Measurements from ENCODE around the gene TMEM119.

The TMEM119 gene

DNA sequence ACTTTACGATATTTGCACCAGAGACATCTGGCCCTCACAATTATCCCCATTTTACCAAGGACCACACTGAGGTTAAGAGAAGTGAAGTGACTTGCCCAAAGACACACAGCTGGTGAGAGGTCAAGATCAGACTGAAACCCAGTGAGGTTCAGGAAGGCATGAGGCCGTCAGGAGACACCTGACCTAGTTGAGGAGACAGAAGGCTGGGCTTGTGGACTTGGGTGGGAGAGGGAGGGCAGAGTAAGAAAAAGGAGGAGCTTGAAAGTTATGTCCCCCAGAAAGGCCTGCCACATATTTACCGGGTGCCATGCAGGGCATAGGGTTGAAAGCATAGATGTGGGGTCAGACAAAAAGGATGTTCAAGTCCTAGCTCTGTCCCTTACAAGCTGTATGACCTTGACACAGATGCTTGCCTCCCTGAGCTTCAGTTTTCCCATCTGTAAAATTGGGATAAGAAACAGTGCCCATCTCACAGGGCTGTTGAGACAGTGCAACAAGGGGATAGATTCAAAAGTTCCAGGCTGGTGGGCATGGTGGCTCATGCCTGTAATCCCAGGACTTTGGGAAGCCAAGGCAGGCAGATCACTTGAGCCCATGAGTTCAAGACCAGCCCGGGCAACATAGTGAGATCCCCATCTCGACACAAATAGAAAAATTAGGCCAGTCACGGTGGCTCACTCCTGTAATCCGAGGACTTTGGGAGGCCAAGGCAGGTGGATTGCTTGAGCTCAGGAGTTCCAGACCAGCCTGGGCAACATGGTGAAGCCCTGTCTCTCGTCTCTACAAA lies 29.4 kb upstream of the TMEM119 start:
- TF ChIP-seq, protein P1, sequence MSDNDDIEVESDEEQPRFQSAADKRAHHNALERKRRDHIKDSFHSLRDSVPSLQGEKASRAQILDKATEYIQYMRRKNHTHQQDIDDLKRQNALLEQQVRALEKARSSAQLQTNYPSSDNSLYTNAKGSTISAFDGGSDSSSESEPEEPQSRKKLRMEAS (IDR thresholded peaks at IDR 0.05; ENCODE audit: low read depth, low read length) = no peak
- TF ChIP-seq, protein P2, sequence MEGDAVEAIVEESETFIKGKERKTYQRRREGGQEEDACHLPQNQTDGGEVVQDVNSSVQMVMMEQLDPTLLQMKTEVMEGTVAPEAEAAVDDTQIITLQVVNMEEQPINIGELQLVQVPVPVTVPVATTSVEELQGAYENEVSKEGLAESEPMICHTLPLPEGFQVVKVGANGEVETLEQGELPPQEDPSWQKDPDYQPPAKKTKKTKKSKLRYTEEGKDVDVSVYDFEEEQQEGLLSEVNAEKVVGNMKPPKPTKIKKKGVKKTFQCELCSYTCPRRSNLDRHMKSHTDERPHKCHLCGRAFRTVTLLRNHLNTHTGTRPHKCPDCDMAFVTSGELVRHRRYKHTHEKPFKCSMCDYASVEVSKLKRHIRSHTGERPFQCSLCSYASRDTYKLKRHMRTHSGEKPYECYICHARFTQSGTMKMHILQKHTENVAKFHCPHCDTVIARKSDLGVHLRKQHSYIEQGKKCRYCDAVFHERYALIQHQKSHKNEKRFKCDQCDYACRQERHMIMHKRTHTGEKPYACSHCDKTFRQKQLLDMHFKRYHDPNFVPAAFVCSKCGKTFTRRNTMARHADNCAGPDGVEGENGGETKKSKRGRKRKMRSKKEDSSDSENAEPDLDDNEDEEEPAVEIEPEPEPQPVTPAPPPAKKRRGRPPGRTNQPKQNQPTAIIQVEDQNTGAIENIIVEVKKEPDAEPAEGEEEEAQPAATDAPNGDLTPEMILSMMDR (IDR thresholded peaks at IDR 0.05; ENCODE audit: low read depth, low read length) = no peak
- TF ChIP-seq POLR2A (IDR thresholded peaks at IDR 0.05; ENCODE audit: extremely low read depth, insufficient read length) = no peak
- no peak for TF ChIP-seq MYC (IDR thresholded peaks at IDR 0.05; ENCODE audit: low read depth, low read length)
- DNase-seq (ENCODE audit: low read depth) = no peak
- H3K4me3 ChIP-seq (ENCODE audit: low read depth, low read length) = no peak overlapping the region

DNA sequence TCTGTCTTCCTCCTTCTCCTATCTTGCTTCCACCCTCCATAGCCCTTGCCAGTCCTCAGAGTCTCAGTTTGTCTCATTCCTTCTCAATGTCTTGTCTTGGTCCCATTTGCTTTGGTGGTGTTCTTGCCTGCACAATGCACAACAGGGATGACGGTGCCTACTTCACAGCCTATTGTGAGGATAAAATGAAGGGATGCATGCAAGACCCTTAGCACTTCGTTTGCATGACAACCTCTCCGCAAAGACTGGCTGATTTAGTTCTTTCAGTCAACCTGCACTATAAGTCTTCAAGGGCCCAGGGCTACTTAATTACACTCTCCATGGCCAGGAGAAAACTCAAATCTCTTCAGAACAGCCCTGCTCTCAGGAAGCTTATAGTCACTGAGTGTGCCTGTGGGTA lies 27.3 kb upstream of the TMEM119 start:
- DNase-seq (ENCODE audit: low read depth) = no peak
- no peak for TF ChIP-seq POLR2A (IDR thresholded peaks at IDR 0.05; ENCODE audit: extremely low read depth, insufficient read length)
- no peak overlapping the region for H3K4me3 ChIP-seq (ENCODE audit: low read depth, low read length)

DNA sequence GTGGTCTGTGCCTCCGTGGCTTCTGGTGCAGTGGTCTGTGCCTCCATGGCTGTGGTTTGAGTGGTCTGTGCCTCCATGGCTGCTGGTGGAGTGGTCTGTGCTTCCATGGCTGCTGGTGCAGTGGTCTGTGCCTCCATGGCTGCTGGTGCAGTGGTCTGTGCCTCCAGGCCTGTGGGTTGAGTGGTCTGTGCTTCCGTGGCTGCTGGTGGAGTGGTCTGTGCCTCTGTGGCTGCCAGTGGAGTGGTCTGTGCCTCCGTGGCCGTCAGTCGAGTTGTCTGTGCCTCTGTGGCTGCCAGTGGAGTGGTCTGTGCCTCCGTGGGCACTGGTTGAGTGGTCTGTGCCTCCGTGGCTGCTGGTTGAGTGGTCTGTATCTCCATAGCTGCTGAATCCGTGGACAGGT lies 25.7 kb upstream of the TMEM119 start:
- no peak for DNase-seq (ENCODE audit: low read depth)
- TF ChIP-seq POLR2A (IDR thresholded peaks at IDR 0.05; ENCODE audit: extremely low read depth, insufficient read length) (no peak), MYC (IDR thresholded peaks at IDR 0.05; ENCODE audit: low read depth, low read length) (no peak)
- TF ChIP-seq, protein P1 (IDR thresholded peaks at IDR 0.05; ENCODE audit: low read depth, low read length) = no peak
- TF ChIP-seq, protein P2 (IDR thresholded peaks at IDR 0.05; ENCODE audit: low read depth, low read length) = no peak
- no peak overlapping the region for H3K4me3 ChIP-seq (ENCODE audit: low read depth, low read length)

DNA sequence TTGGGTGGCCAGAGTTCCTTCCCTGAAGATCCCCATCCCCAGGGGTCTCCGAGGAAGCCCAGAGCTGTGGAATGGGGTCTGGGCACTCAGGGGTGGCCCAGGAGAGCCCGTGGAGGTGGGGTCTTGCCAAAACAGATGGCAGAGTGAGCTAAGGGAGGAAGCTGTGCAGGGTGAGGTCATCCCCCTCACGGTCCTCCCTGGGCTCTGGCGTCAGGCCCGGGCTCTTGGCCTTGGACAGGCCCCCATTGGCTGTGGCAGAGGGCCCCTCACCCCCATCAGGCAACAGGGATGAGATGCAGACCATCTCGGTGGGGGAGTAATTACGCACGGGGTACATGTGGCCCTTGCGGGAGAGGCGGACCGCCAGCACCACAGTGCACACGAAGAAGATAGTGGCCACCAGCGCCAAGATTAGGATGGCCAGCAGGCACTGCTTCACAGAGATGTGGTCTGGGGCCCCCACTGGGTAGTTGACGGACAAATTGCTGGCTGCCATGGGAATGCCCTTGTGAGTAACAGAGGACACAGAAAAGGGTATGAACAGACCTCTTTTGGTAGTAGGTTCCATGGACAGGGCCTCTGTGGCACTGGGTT lies 25.1 kb upstream of the TMEM119 start:
- TF ChIP-seq MYC (IDR thresholded peaks at IDR 0.05; ENCODE audit: low read depth, low read length) (no peak), POLR2A (IDR thresholded peaks at IDR 0.05; ENCODE audit: extremely low read depth, insufficient read length) (no peak)
- TF ChIP-seq, protein P2 (IDR thresholded peaks at IDR 0.05; ENCODE audit: low read depth, low read length) = no peak
- TF ChIP-seq, protein P1 (IDR thresholded peaks at IDR 0.05; ENCODE audit: low read depth, low read length) = no peak
- H3K4me3 ChIP-seq (ENCODE audit: low read depth, low read length) = no peak overlapping the region
- DNase-seq (ENCODE audit: low read depth) = no peak

DNA sequence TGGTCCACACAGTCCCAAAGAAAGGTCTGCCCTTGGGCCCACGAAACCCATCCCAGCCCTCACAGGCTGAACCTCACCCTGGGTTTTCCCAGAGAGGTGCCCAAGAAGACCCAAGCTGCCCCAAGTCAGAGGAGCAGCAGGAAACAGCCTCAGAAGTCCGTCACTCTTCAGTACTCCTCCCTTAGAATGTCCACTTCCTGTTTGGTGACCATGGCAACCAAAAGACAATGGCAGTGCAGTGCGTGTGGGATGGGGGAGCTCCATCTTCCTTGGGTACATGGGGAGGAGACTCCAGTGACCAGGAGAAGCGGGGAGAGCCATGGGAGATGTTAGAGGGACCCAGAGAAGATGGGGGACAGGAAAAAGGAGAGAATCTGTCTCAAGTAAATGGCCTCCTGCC lies 24.5 kb upstream of the TMEM119 start:
- no peak overlapping the region for H3K4me3 ChIP-seq (ENCODE audit: low read depth, low read length)
- peak; percentile 68 for DNase-seq (ENCODE audit: low read depth)
- TF ChIP-seq MYC (IDR thresholded peaks at IDR 0.05; ENCODE audit: low read depth, low read length) = no peak
- TF ChIP-seq POLR2A (IDR thresholded peaks at IDR 0.05; ENCODE audit: extremely low read depth, insufficient read length) = no peak
- TF ChIP-seq, protein P1 (IDR thresholded peaks at IDR 0.05; ENCODE audit: low read depth, low read length) = no peak
- TF ChIP-seq, protein P2 (IDR thresholded peaks at IDR 0.05; ENCODE audit: low read depth, low read length) = no peak

DNA sequence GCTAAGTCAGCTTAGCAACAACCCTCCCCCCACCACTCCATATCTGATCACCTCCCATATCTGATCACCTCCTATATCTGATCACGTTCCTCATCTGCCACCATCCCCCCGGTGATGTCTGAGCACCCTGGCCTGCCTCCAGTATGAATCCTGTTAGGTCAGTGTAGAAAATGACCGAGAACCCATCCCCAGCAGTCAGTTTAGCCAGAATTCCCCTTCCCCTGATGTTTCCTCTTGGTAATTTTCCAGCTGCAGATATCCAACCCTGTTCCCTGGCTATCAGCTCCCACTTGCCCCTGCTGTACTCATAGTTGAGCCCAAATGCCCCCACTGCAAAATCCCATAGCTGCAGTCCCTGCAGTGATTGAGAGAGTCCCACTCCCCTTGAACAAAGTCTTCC lies 23.3 kb upstream of the TMEM119 start:
- no peak overlapping the region for H3K4me3 ChIP-seq (ENCODE audit: low read depth, low read length)
- no peak for DNase-seq (ENCODE audit: low read depth)
- TF ChIP-seq POLR2A (IDR thresholded peaks at IDR 0.05; ENCODE audit: extremely low read depth, insufficient read length) = no peak
- TF ChIP-seq, protein P1 (IDR thresholded peaks at IDR 0.05; ENCODE audit: low read depth, low read length) = no peak
- TF ChIP-seq MYC (IDR thresholded peaks at IDR 0.05; ENCODE audit: low read depth, low read length) = no peak
- TF ChIP-seq, protein P2 (IDR thresholded peaks at IDR 0.05; ENCODE audit: low read depth, low read length) = no peak

All from NB4 (cell line).